Measurements from ENCODE around the gene EYA4. TPM values are rescaled to one million over a fixed set of nuclear protein-coding genes. Genes with fewer than 3 reads are reported as not detected.

Gene EYA4
- total and polyA plus RNA-seq, 2 donors (not counting 3 experiments of a cell fraction or from before 2014, with no cell fraction given) = not detected

- Histone ChIP-seq H3K27ac (ENCODE audit: insufficient read depth, low read depth, low read length) (no peak overlapping the region), H3K9ac (replicated peaks; ENCODE audit: extremely low read depth, insufficient read depth, low read length) (no peak overlapping the region), H3K4me2 (ENCODE audit: insufficient read depth, low read length) (no peak overlapping the region), H3K36me3 (ENCODE audit: control insufficient read depth in 2 of 2, extremely low read depth in 1 of 2, insufficient read depth in 2 of 2, low read length in 2 of 2) (no peaks in the 10 kb centered on the region), H3K9me3 (replicated peaks; ENCODE audit: control insufficient read depth, insufficient read depth, low read length) (no peaks in the 10 kb centered on the region), H3K4me3 (replicated peaks in 1 of 3; ENCODE audit: insufficient read depth in 1 of 3, low read depth in 1 of 3, low read length in 3 of 3) (no peak overlapping the region), H3K9me1 (replicated peaks; ENCODE audit: control insufficient read depth, extremely low read depth, insufficient read depth, low read length) (no peaks in the 10 kb centered on the region), H4K20me1 (replicated peaks; ENCODE audit: control insufficient read depth, extremely low read depth, insufficient read depth, low read length) (no peaks in the 10 kb centered on the region), H3K27me3 (ENCODE audit: control insufficient read depth in 2 of 2, insufficient read depth in 2 of 2, low read length in 2 of 2) (peaks cover 1 to 2% of the 10 kb centered on the region in 2 experiments), H2AFZ (ENCODE audit: low read depth, low read length) (no peak overlapping the region), H3K79me2 (ENCODE audit: control insufficient read depth, insufficient read depth, low read length) (no peaks in the 10 kb centered on the region), H3K4me1 (ENCODE audit: control insufficient read depth, extremely low read depth, insufficient read depth, low read length) (no peaks in the 10 kb centered on the region)
- intact Hi-C loops (cut with micrococcal nuclease) = no loop called here
- DNase-seq (ENCODE audit: low read depth, low spot score) (no peak), FAIRE-seq (no peak)
- dilution Hi-C loops (cut with MboI; ENCODE audit: extremely low pct_ligation_motif_present, low sequenced_read_pairs) = no loop called here
- no peak for TF ChIP-seq MAX (IDR thresholded peaks at IDR 0.05; ENCODE audit: insufficient read depth, insufficient read length)
- no peak for TF ChIP-seq POLR2AphosphoS5 (IDR thresholded peaks at IDR 0.05; ENCODE audit: insufficient read depth, low read depth, low read length)
- no peak for TF ChIP-seq EZH2 (IDR thresholded peaks at IDR 0.05; ENCODE audit: borderline replicate concordance, low read depth, low read length, severe bottlenecking)
- TF ChIP-seq CTCF (IDR thresholded peaks at IDR 0.05; ENCODE audit: extremely low read depth in 1 of 2, insufficient read depth in 1 of 2, low read depth in 1 of 2, low read length in 2 of 2) = no peak
- no peak for TF ChIP-seq MYC (IDR thresholded peaks at IDR 0.05; ENCODE audit: low read depth, low read length)
- no peak for TF ChIP-seq POLR2A (IDR thresholded peaks at IDR 0.05; ENCODE audit: low read depth, low read length)
- no peak for TF ChIP-seq JUN (IDR thresholded peaks at IDR 0.05; ENCODE audit: borderline replicate concordance, insufficient read depth, insufficient read length, low read depth)
- no peak for TF ChIP-seq GATA2 (IDR thresholded peaks at IDR 0.05; ENCODE audit: insufficient read depth, insufficient read length, low read depth, low read length)
- no peak for TF ChIP-seq FOS (IDR thresholded peaks at IDR 0.05; ENCODE audit: borderline replicate concordance, insufficient read depth, low read length)
- BruUV-seq (replicated peaks) = no TSS peak
- ChIA-PET POLR2A (no interaction called here), CTCF (no interaction called here)
Measured at GRCh38 chr6:133230052-133230451, 11.1 kb upstream of the EYA4 start.
